ENCODE results near the gene SLC39A13. TPM values are rescaled to one million over a fixed set of nuclear protein-coding genes. Genes with fewer than 3 reads are reported as not detected.

Gene SLC39A13
- total and polyA plus RNA-seq, 2 of the 13 experiments (the other 11 are each of a cell fraction or from before 2014, with no cell fraction given) = 15.3 to 30.5 TPM

- TF ChIP-seq ZNF326 (CRISPR knock-in tag; IDR thresholded peaks at IDR 0.05; ENCODE audit: borderline replicate concordance) = no peak
- no peak for TF ChIP-seq GATAD2A (CRISPR knock-in tag; IDR thresholded peaks at IDR 0.05)
Observed at GRCh38 chr11:47395223-47396048, 13.0 kb upstream of the SLC39A13 start (continued).

DNA sequence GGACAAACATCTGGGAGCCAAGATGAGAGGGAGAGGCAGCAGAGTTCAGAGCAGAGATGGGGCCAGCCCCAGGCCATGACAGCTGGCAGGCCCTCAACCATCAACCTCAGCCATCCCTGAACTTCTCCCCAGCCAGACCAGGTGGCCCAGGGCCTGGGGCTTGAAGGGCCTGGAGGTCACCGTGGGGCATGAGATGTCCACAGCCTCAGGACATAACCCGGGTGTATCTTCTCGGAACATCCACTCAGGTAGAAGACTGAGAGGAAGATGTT is 12.4 kb upstream of the SLC39A13 start:
- H3K79me2 ChIP-seq (ENCODE audit: insufficient read depth, low read length) = no peaks in the 10 kb centered on the region
- FAIRE-seq (no peak), ATAC-seq (no peak), DNase-seq (ENCODE audit: low spot score) (no peak)
- no peak overlapping the region for H3K4me3 ChIP-seq (replicated peaks in 1 of 3; ENCODE audit: insufficient read depth in 1 of 3, low read depth in 2 of 3, low read length in 3 of 3)
- peaks cover 67% of the 10 kb centered on the region for H3K4me1 ChIP-seq (ENCODE audit: insufficient read depth, low read length)
- H3K27me3 ChIP-seq (ENCODE audit: control insufficient read depth in 1 of 2, insufficient read depth in 2 of 2, low read length in 2 of 2) = peaks cover 0 to 12% of the 10 kb centered on the region in 2 experiments; a peak in 1 of 5 replicates
- H3K9me3 ChIP-seq (ENCODE audit: low read length) = no peaks in the 10 kb centered on the region
- H4K20me1 ChIP-seq (ENCODE audit: insufficient read depth, low read length) = no peaks in the 10 kb centered on the region
- H3K36me3 ChIP-seq (replicated peaks in 1 of 2; ENCODE audit: control insufficient read depth in 1 of 2, insufficient read depth in 2 of 2, low read length in 2 of 2) = no peaks in the 10 kb centered on the region
- H3K4me2 ChIP-seq (ENCODE audit: low read depth, low read length) = no peak overlapping the region
- CTCF ChIA-PET (ENCODE audit: low intra/inter-chr PET ratio, low total read pairs) = no interaction called here
- H3K27ac ChIP-seq (ENCODE audit: extremely low read length, insufficient read depth, low read length) = no peak overlapping the region
- intact Hi-C loops (cut with micrococcal nuclease; ENCODE audit: unreplicated experiment) (no loop called here), in situ Hi-C loops (cut with HindIII; ENCODE audit: extremely low pct_ligation_motif_present, low pct_unique_long_range_greater_than_20kb) (no loop called here)
- no peak overlapping the region for H3K9ac ChIP-seq (ENCODE audit: insufficient read depth, low read depth, low read length)
- TF ChIP-seq ZNF772 (CRISPR knock-in tag; IDR thresholded peaks at IDR 0.05) (no peak), ZNF841 (CRISPR knock-in tag; IDR thresholded peaks at IDR 0.05; ENCODE audit: borderline replicate concordance) (no peak), ZNF639 (CRISPR knock-in tag; conservative IDR thresholded peaks at IDR 0.05) (no peak), SAP130 (CRISPR knock-in tag; IDR thresholded peaks at IDR 0.05; ENCODE audit: low read depth) (no peak), ZNF713 (CRISPR knock-in tag; IDR thresholded peaks at IDR 0.05) (no peak), HOXA7 (CRISPR knock-in tag; IDR thresholded peaks at IDR 0.05) (no peak), ZNF253 (CRISPR knock-in tag; IDR thresholded peaks at IDR 0.05; ENCODE audit: borderline replicate concordance) (no peak), ZNF281 (CRISPR knock-in tag; IDR thresholded peaks at IDR 0.05; ENCODE audit: borderline replicate concordance) (no peak), TEAD2 (CRISPR knock-in tag; IDR thresholded peaks at IDR 0.05) (no peak), ISL2 (CRISPR knock-in tag; IDR thresholded peaks at IDR 0.05) (no peak), TOE1 (CRISPR knock-in tag; IDR thresholded peaks at IDR 0.05) (no peak), RELA (CRISPR knock-in tag; IDR thresholded peaks at IDR 0.05) (no peak), GTF2F1 (IDR thresholded peaks at IDR 0.05; ENCODE audit: low read length) (no peak), SRSF4 (IDR thresholded peaks at IDR 0.05; ENCODE audit: low read depth, low read length, poor library complexity, severe bottlenecking) (no peak), BORCS8-MEF2B (CRISPR knock-in tag; IDR thresholded peaks at IDR 0.05) (no peak)
- 41% methylated on average over 2 of the region's 3 CpGs for WGBS (ENCODE audit: low lambda C conversion rate)
- no TSS peak for BruUV-seq (replicated peaks)
- H2AFZ ChIP-seq (ENCODE audit: low read length) = no peak overlapping the region
- POLR2A ChIA-PET = no interaction called here
